IgD-negative memory B cell (primary cell): ENCODE measurements around the gene PLCD1. TPM values are rescaled to one million over a fixed set of nuclear protein-coding genes. Genes with fewer than 3 reads are reported as not detected.
A peak's percentile ranks its signal among the peaks of the same experiment; 100 is the strongest.

ENCODE experiments used
- H3K27ac Mint-ChIP-seq, 3 donors: one replicate each; pipeline ENCODE4 v1.8.0; 2020 to 2022; ENCODE audit warnings: mild to moderate bottlenecking in 3 of 3, mixed read lengths in 3 of 3, moderate library complexity in 1 of 3
- H3K27me3 Mint-ChIP-seq: one replicate; pipeline ENCODE4 v1.8.0; 2021; ENCODE audit warnings: mixed read lengths
- H3K36me3 Mint-ChIP-seq: one replicate; pipeline ENCODE4 v1.8.0; 2020; ENCODE audit warnings: mild to moderate bottlenecking, mixed read lengths
- H3K4me1 Mint-ChIP-seq, 3 donors: one replicate each; pipeline ENCODE4 v1.8.0; 2020 to 2022; ENCODE audit warnings: mixed read lengths in 3 of 3, mild to moderate bottlenecking in 1 of 3
- H3K4me3 Mint-ChIP-seq, 4 donors: one replicate each; pipeline ENCODE4 v1.8.0; 2020 to 2022; ENCODE audit warnings: mild to moderate bottlenecking in 4 of 4, mixed read lengths in 4 of 4, moderate library complexity in 3 of 4
- H3K9me3 Mint-ChIP-seq, 3 donors: one replicate each; pipeline ENCODE4 v1.8.0; 2020 to 2021; ENCODE audit warnings: mixed read lengths in 3 of 3, mild to moderate bottlenecking in 1 of 3
- polyA plus RNA-seq: library from polyadenylated mRNA; unstranded; fragments of 300-500 nt; fragmentation: Illumina TruSeq; gene quantifications from one replicate; pipeline ENCODE4 v1.2.3, GENCODE V29; 2021

The PLCD1 gene
- polyA plus RNA-seq, 1 donor from 2014 or later: 4.6 TPM

- Mint-ChIP-seq H3K4me1 (peaks cover 5 to 9% (median 8%) of the 10 kb centered on the region in 3 donors), H3K27ac (no peak overlapping the region), H3K27me3 (peaks cover 13% of the 10 kb centered on the region), H3K9me3 (no peaks in the 10 kb centered on the region), H3K36me3 (peaks cover 2% of the 10 kb centered on the region), H3K4me3 (peak overlapping the region in 3 of 4 donors; percentile 38 to 58 (median 54))
Measured at GRCh38 chr3:38030126-38031021, 932 bp upstream of the PLCD1 start.

DNA sequence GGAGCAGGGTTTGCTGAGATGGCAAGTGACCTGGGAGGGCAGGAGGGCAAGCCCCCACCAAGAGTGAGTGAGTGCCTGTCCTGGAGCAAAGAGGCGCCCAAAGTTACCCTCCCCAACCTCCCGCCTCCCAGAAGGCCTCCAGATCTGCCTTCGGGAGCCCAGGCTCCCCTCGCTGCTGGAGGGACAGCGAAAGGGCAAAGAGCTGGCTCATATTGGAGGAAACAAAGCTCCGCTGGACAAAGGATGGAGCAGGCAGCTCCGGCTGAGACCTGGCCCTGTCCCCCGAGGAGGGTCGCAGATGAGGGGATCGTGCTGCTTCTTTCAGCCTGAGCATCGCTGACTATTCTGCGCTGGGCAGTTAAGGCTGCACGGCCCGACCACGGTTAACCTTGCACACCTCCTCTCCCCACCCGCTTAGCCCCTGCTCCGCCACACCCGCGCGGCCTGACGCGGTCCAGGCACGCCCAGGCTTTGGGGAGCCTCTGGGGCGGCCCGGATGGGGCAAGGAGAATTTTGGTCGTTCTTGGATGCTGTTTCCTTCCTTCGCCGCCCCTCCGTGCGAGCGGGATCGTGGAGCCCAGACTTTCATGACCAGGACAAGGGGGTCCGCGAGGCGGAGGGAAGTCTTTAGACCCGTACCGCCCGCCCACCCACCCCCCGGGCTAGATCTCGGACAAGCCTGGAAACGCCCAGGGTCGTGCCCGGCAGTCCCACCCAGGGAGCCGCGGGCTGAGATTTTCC lies 651 bp downstream of the PLCD1 start:
- Mint-ChIP-seq H3K27ac (peak overlapping the region in 1 of 3 donors; percentile 80), H3K27me3 (peaks cover 13% of the 10 kb centered on the region), H3K4me1 (peaks cover 6 to 15% (median 9%) of the 10 kb centered on the region in 3 donors), H3K9me3 (no peaks in the 10 kb centered on the region), H3K36me3 (peaks cover 2% of the 10 kb centered on the region), H3K4me3 (peak overlapping the region; percentile 41 to 87 (median 73))

- Mint-ChIP-seq H3K27ac (no peak overlapping the region), H3K4me3 (peak overlapping the region; percentile 41 to 87 (median 71)), H3K9me3 (no peaks in the 10 kb centered on the region), H3K27me3 (peaks cover 13% of the 10 kb centered on the region), H3K4me1 (peaks cover 9 to 22% (median 9%) of the 10 kb centered on the region in 3 donors), H3K36me3 (peaks cover 2% of the 10 kb centered on the region)
Measured at GRCh38 chr3:38027466-38028465, 1.7 kb downstream of the PLCD1 start.

DNA sequence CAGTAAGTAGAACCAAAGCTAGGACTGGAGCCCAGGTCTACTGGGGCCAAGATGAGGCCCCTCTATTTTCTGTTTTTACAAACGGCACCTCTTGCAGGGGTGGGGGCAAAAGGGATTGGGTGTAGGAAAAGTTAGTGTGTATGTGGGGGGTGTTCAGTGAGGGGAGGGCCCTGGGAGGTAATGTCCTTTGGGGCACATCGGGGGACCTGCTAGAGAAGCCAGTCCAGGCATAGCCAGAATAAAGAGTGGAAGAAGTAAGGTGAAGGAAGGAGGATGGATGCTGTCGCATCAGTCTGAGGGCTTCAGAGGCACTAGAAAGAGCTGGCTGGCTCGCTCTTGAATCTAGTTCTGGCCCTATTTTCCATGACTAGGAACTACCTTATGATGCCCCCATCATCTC lies 2.6 kb downstream of the PLCD1 start:
- Mint-ChIP-seq H3K4me1 (peaks cover 9 to 22% (median 9%) of the 10 kb centered on the region in 3 donors), H3K36me3 (peaks cover 2% of the 10 kb centered on the region), H3K27ac (no peak overlapping the region), H3K9me3 (no peaks in the 10 kb centered on the region), H3K27me3 (peaks cover 12% of the 10 kb centered on the region), H3K4me3 (peak overlapping the region in 2 of 4 donors; percentile 18 to 41)

- H3K4me3 Mint-ChIP-seq: peak overlapping the region; percentile 80 to 100 (median 95)
- H3K4me1 Mint-ChIP-seq: peaks cover 8 to 19% (median 9%) of the 10 kb centered on the region in 3 donors
- H3K9me3 Mint-ChIP-seq: no peaks in the 10 kb centered on the region
- no peaks in the 10 kb centered on the region for H3K27me3 Mint-ChIP-seq
- no peaks in the 10 kb centered on the region for H3K36me3 Mint-ChIP-seq
- H3K27ac Mint-ChIP-seq: peak overlapping the region; percentile 66 to 96 (median 91)
Measured at GRCh38 chr3:38022896-38023709, 6.3 kb downstream of the PLCD1 start.

GRCh38 chr3:38022301-38022700 lies 7.1 kb downstream of the PLCD1 start:
- Mint-ChIP-seq H3K4me1 (peaks cover 8 to 19% (median 9%) of the 10 kb centered on the region in 3 donors), H3K9me3 (no peaks in the 10 kb centered on the region), H3K27ac (peak overlapping the region in 1 of 3 donors; percentile 17), H3K27me3 (no peaks in the 10 kb centered on the region), H3K4me3 (no peak overlapping the region), H3K36me3 (no peaks in the 10 kb centered on the region)

DNA sequence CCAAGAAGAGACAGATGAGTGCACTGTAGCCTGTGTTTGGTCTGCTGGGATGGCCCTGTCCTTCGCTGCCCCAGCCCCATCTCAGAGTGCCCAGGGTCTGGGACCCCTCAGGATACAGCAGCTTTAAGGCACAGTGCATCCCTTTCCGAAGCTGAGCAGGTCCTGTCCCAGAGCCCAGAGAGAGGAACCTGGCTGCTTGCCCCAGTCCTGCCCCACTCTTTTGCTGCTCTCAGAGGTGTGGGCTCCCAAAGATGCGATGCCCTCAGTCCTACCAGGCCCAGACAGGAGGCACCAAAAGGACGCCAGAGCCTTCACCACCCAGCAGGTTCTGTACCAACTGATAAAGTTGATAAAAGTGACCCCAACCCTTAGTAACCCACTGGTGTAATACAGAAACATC lies 8.2 kb downstream of the PLCD1 start:
- peaks cover 8 to 19% (median 9%) of the 10 kb centered on the region in 3 donors for H3K4me1 Mint-ChIP-seq

GRCh38 chr3:38020342-38020726 lies 9.1 kb downstream of the PLCD1 start:
- Mint-ChIP-seq H3K27ac (peak overlapping the region in 1 of 3 donors; percentile 40), H3K36me3 (peaks cover 5% of the 10 kb centered on the region), H3K27me3 (no peaks in the 10 kb centered on the region), H3K4me1 (peaks cover 2 to 12% (median 4%) of the 10 kb centered on the region in 3 donors), H3K9me3 (no peaks in the 10 kb centered on the region), H3K4me3 (no peak overlapping the region)

More for the DNA sequence above, 8.2 kb downstream of the PLCD1 start:
- peak overlapping the region in 1 of 4 donors; percentile 9 for H3K4me3 Mint-ChIP-seq
- H3K27ac Mint-ChIP-seq: peak overlapping the region in 2 of 3 donors; percentile 40 to 44
- H3K36me3 Mint-ChIP-seq: no peaks in the 10 kb centered on the region
- no peaks in the 10 kb centered on the region for H3K9me3 Mint-ChIP-seq
- no peaks in the 10 kb centered on the region for H3K27me3 Mint-ChIP-seq

DNA sequence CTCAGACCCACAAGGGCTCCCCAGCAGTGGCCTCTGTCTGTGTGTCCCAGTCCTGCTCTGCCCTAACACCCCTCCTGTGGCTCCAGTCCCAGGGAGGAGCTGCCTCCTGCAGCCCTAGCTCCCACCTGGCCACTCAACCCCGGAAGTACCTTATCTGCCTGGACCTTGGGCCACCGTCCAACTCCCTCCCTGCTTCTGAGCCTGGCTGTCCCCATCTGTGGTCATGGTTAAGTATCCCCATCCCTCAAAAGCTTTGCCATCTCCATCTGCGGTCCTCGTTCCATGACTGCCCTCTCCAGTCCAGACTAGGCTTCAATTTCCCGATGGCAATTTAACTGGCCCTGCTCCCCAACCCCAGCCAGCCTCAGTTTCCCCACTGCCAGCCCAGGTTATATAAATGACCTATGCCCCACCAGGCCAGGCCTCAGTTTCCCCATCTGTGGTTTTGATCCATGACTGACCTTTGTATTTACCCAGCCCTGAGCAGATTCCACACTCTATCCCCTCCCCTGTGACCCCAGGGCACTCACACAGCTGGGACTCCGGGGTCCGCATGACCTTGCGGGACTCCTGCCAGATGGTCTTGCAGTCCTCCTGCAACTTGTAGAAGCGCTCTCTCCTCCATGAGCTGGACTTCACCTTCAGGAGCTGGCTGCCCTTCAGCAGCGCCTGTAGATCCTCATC lies 9.6 kb downstream of the PLCD1 start:
- Mint-ChIP-seq H3K27me3 (no peaks in the 10 kb centered on the region), H3K27ac (no peak overlapping the region), H3K4me1 (peaks cover 2 to 11% (median 4%) of the 10 kb centered on the region in 3 donors), H3K4me3 (no peak overlapping the region), H3K9me3 (peaks cover 0 to 2% (median 0%) of the 10 kb centered on the region in 3 donors), H3K36me3 (peaks cover 10% of the 10 kb centered on the region)

- peaks cover under 1 to 6% (median 2%) of the 10 kb centered on the region in 3 donors for H3K4me1 Mint-ChIP-seq
- peak overlapping the region in 1 of 3 donors; percentile 35 for H3K27ac Mint-ChIP-seq
- no peaks in the 10 kb centered on the region for H3K27me3 Mint-ChIP-seq
- peak overlapping the region in 1 of 4 donors; percentile 68 for H3K4me3 Mint-ChIP-seq
- H3K9me3 Mint-ChIP-seq: peaks cover 0 to 2% (median 0%) of the 10 kb centered on the region in 3 donors
- H3K36me3 Mint-ChIP-seq: peaks cover 10% of the 10 kb centered on the region
Measured at GRCh38 chr3:38018296-38019266, 10.9 kb downstream of the PLCD1 start.

DNA sequence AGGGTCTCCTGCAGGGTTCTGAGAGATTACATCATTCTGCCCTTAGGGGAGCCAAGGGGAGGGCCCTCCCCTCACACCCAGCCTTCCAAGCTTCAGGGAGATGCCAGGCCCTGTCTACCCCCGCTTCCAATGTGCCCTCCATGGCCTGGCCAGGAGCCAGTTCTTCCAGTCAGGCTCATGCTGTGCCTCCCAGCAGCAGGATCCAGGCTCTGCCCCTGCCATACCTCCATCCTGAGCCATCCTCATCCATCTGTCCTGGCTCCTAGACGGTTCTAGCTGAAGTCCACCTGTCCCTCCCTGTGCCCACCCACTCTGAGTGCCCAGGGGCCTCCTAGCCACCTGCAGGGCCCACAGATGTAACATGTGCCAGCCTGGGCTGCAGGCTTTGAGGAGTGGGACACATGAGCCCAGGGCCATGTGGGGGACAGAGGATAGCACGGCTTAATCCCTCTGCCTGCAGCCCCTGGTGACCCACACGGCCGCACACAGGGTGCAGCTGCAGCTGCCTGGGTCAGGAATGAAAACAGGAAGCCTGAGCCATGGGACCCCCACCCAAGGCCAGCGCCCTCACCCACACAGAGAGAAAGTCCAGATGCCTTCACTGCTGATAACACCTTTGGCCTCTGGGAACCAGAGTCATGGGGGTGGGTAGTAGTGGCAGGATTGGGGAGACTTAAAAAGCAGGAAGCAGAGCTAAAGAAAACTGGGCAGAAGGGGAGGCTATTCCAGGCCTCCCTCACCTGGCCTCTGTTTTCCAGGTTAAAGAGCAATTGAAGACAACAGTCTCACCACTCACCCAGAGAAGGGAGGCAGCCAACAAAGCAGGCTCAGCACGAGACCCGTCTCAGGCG lies 11.8 kb downstream of the PLCD1 start:
- Mint-ChIP-seq H3K27ac (peak overlapping the region in 1 of 3 donors; percentile 35), H3K4me1 (peaks cover 0 to 2% (median 0%) of the 10 kb centered on the region in 3 donors), H3K36me3 (peaks cover 10% of the 10 kb centered on the region), H3K27me3 (no peaks in the 10 kb centered on the region), H3K9me3 (peaks cover 0 to 2% (median 0%) of the 10 kb centered on the region in 3 donors), H3K4me3 (no peak overlapping the region)
